Hepatocyte (in vitro differentiated cells): Measurements from ENCODE around the gene LILRA5. TPM values are rescaled to one million over a fixed set of nuclear protein-coding genes. Genes with fewer than 3 reads are reported as not detected.

Experiments used
- DNase-seq: peaks from one replicate; pipeline ENCODE4 v3.0.0-alpha.2; 2016; ENCODE audit warnings: low spot score
- H2AFZ ChIP-seq: fragments of 200-600 bp; sonication (generic); 2 replicates; pipeline ENCODE4 v1.6.0; 2016; ENCODE audit warnings: antibody characterized with exemption, mild to moderate bottlenecking
- H3K27ac ChIP-seq: fragments of 200-600 bp; sonication (generic); 2 replicates; pipeline ENCODE4 v1.5.1; 2016; ENCODE audit warnings: mild to moderate bottlenecking
- H3K27me3 ChIP-seq: fragments of 200-600 bp; sonication (generic); 2 replicates; pipeline ENCODE4 v1.6.1; 2016
- H3K36me3 ChIP-seq: fragments of 200-600 bp; sonication (generic); replicated peaks from 2 replicates; pipeline ENCODE4 v1.5.1; 2016; ENCODE audit warnings: low read depth; ENCODE audit not compliant: insufficient read depth
- H3K4me1 ChIP-seq: fragments of 200-600 bp; sonication (generic); 2 replicates; pipeline ENCODE4 v1.5.1; 2016; ENCODE audit warnings: mild to moderate bottlenecking, moderate library complexity; ENCODE audit not compliant: insufficient read depth
- H3K4me2 ChIP-seq: fragments of 200-600 bp; sonication (generic); 2 replicates; pipeline ENCODE4 v1.6.0; 2016
- H3K4me3 ChIP-seq: fragments of 200-600 bp; sonication (generic); 2 replicates; pipeline ENCODE4 v1.5.1; 2016; ENCODE audit warnings: mild to moderate bottlenecking
- H3K79me2 ChIP-seq: fragments of 200-600 bp; sonication (generic); 2 replicates; pipeline ENCODE4 v1.6.0; 2017; ENCODE audit warnings: mild to moderate bottlenecking
- H3K9me2 ChIP-seq: fragments of 200-600 bp; sonication (generic); replicated peaks from 2 replicates; pipeline ENCODE4 v1.6.0; 2017; ENCODE audit warnings: mild to moderate bottlenecking; ENCODE audit not compliant: insufficient read depth
- H3K9me3 ChIP-seq: fragments of 200-600 bp; sonication (generic); 2 replicates; pipeline ENCODE4 v1.5.1; 2016; ENCODE audit warnings: low read depth, mild to moderate bottlenecking
- H4K20me1 ChIP-seq: fragments of 200-600 bp; sonication (generic); 2 replicates; pipeline ENCODE4 v1.6.0; 2016; ENCODE audit warnings: mild to moderate bottlenecking; ENCODE audit not compliant: insufficient read depth, poor library complexity, severe bottlenecking
- CTCF ChIP-seq: fragments of 200-600 bp; sonication (generic); IDR thresholded peaks from 2 replicates; pipeline ENCODE4 v1.5.1; 2016; ENCODE audit warnings: antibody characterized with exemption, mild to moderate bottlenecking; ENCODE audit not compliant: poor library complexity
- EZH2 ChIP-seq: fragments of 200-600 bp; sonication (generic); IDR thresholded peaks from 2 replicates; pipeline ENCODE4 v1.6.1; 2016; ENCODE audit warnings: antibody characterized with exemption, mild to moderate bottlenecking, borderline replicate concordance
- EZH2phosphoT487 ChIP-seq: fragments of 200-600 bp; sonication (generic); IDR thresholded peaks from one replicate; pipeline ENCODE4 v1.6.1; 2018; ENCODE audit warnings: antibody characterized with exemption, mild to moderate bottlenecking, low read depth, moderate library complexity; ENCODE audit not compliant: unreplicated experiment, severe bottlenecking
- WGBS: methylation state at CpG from one replicate; pipeline ENCODE4 v1.1.6; 2016; ENCODE audit warnings: low lambda C conversion rate; ENCODE audit errors: missing lambda C conversion rate; 5-methylcytosine and 5-hydroxymethylcytosine counted together
- polyA plus RNA-seq: library from polyadenylated mRNA; unstranded; fragments of >200 nt; fragmentation: Nextera tagmentation; extraction: Ambion mirVana; gene quantifications from 2 replicates; pipeline ENCODE4 v1.2.1, GENCODE V29; 2016
- total RNA-seq: library from RNA; depleted of rRNA; stranded (reverse); fragments of >200 nt; gene quantifications from 2 replicates; pipeline ENCODE4 v1.2.3, GENCODE V29; 2014

LILRA5 gene
- total and polyA plus RNA-seq, 2 experiments from 2014 or later: not detected

DNA sequence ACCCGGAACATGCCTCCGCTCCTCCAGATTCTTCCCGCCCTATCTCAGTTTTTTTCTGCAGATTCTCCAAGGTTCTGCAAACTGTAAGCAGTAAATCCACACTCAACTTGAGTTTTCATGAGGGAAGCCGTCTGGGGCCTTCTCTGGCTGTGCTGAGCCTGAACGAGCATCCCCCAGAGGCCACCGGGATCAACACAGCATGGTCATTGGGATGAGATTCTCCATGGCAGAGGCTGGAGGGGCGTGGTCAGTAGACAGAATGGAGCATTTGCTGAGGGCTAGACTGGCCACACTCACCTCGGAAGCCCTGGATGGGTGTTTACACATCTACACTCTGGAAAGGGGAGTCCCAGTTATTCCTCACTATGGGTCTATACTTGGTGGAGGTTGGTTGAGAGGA, 28.3 kb upstream of the LILRA5 start:
- Histone ChIP-seq H2AFZ (no peak overlapping the region), H4K20me1 (no peaks in the 10 kb centered on the region), H3K9me2 (no peaks in the 10 kb centered on the region), H3K79me2 (no peaks in the 10 kb centered on the region), H3K27me3 (no peaks in the 10 kb centered on the region), H3K36me3 (no peaks in the 10 kb centered on the region), H3K27ac (no peak overlapping the region), H3K4me1 (no peaks in the 10 kb centered on the region), H3K4me3 (no peak overlapping the region), H3K4me2 (no peak overlapping the region), H3K9me3 (no peaks in the 10 kb centered on the region)
- TF ChIP-seq CTCF (no peak), EZH2 (no peak), EZH2phosphoT487 (no peak)
- WGBS: 78% methylated on average over 8 of the region's 8 CpGs
- no peak for DNase-seq

- H3K27me3 ChIP-seq: no peaks in the 10 kb centered on the region
- H3K79me2 ChIP-seq: no peaks in the 10 kb centered on the region
- H3K9me3 ChIP-seq: no peaks in the 10 kb centered on the region
- 77% methylated on average over 9 of the region's 9 CpGs for WGBS
- H3K4me1 ChIP-seq: no peaks in the 10 kb centered on the region
- no peaks in the 10 kb centered on the region for H3K36me3 ChIP-seq
- H3K4me3 ChIP-seq: no peak overlapping the region
- H4K20me1 ChIP-seq: no peaks in the 10 kb centered on the region
- H3K4me2 ChIP-seq: no peak overlapping the region
- H2AFZ ChIP-seq: no peak overlapping the region
- TF ChIP-seq CTCF: no peak
- TF ChIP-seq EZH2: no peak
- TF ChIP-seq EZH2phosphoT487: no peak
- no peaks in the 10 kb centered on the region for H3K9me2 ChIP-seq
- no peak overlapping the region for H3K27ac ChIP-seq
- no peak for DNase-seq
Observed at GRCh38 chr19:54339646-54340358, 26.8 kb upstream of the LILRA5 start.

GRCh38 chr19:54338521-54338920, 25.6 kb upstream of the LILRA5 start:
- Histone ChIP-seq H3K4me2 (no peak overlapping the region), H3K36me3 (no peaks in the 10 kb centered on the region), H2AFZ (no peak overlapping the region), H3K79me2 (no peaks in the 10 kb centered on the region), H3K4me1 (no peaks in the 10 kb centered on the region), H3K4me3 (no peak overlapping the region), H4K20me1 (no peaks in the 10 kb centered on the region), H3K9me2 (no peaks in the 10 kb centered on the region), H3K9me3 (no peaks in the 10 kb centered on the region), H3K27ac (no peak overlapping the region), H3K27me3 (no peaks in the 10 kb centered on the region)
- DNase-seq: no peak
- TF ChIP-seq CTCF: no peak
- no peak for TF ChIP-seq EZH2
- TF ChIP-seq EZH2phosphoT487: no peak
- 81% methylated on average over 6 of the region's 6 CpGs for WGBS

DNA sequence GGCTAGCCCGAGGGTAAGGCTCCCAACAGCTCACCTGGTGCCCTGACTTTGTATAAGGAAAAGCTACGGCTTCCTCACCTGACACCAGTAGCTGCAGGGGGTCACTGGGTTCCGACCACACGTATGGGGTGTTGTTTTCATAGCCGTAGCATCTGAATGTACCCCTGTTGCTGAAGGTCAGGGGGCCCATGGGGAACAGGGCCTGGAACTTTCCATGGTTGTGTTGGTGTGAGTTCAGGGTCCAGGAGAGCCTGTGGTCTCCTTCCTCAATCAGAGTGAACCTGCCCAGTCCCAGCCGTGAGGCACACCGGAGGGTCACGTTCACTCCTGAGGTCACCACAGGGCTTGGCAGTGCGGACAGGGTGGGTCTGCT, 24.9 kb upstream of the LILRA5 start:
- no peak overlapping the region for H3K27ac ChIP-seq
- no peak for TF ChIP-seq EZH2phosphoT487
- TF ChIP-seq EZH2: no peak
- no peak for TF ChIP-seq CTCF

More for the DNA sequence above, 24.9 kb upstream of the LILRA5 start:
- Histone ChIP-seq H3K4me3 (no peak overlapping the region), H3K9me3 (no peaks in the 10 kb centered on the region), H4K20me1 (no peaks in the 10 kb centered on the region), H3K4me1 (no peaks in the 10 kb centered on the region), H3K4me2 (no peak overlapping the region), H3K36me3 (no peaks in the 10 kb centered on the region), H2AFZ (no peak overlapping the region), H3K27me3 (no peaks in the 10 kb centered on the region), H3K9me2 (no peaks in the 10 kb centered on the region), H3K79me2 (no peaks in the 10 kb centered on the region)
- WGBS: 80% methylated on average over 9 of the region's 9 CpGs
- no peak for DNase-seq
